Measurements from ENCODE around the gene SMIM23.

SMIM23 gene

DNA sequence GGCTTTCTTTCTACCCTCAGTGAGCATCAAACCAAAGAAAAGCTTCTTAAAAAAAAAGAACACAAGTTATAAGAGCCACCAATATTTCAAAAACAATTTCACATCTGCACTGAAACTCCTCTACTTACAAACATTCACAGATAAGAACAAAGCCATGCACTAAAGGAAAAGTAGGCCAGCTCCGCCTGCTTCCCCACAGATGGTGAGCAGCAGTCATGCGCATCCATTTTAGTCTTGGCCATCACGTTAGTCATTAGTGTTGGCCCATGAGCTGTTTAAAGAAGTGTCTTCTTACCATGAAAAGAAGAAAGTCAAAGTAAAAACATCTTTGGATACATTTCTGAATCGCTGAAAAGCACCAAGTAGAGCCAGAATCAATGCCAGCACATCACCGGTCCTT is 40.0 kb upstream of the SMIM23 start:
- H3K9me3 ChIP-seq (ENCODE audit: insufficient read depth, low read length), result no peaks in the 10 kb centered on the region
- no peaks in the 10 kb centered on the region for H3K27me3 ChIP-seq (ENCODE audit: insufficient read depth, insufficient read length)
- no peak overlapping the region for H3K9ac ChIP-seq (ENCODE audit: insufficient read length, low read depth)
- no peaks in the 10 kb centered on the region for H3K36me3 ChIP-seq (ENCODE audit: insufficient read depth, insufficient read length, low read length)
- H3K4me3 ChIP-seq (ENCODE audit: insufficient read length, low read depth), result no peak overlapping the region
- peaks cover 4% of the 10 kb centered on the region for H3K4me1 ChIP-seq (ENCODE audit: insufficient read depth, insufficient read length)
- DNase-seq (ENCODE audit: low read depth, low spot score), result no peak
- no peak for TF ChIP-seq SUZ12 (IDR thresholded peaks at IDR 0.05; ENCODE audit: extremely low read depth, insufficient read depth, insufficient read length)
- TF ChIP-seq YY1 (IDR thresholded peaks at IDR 0.05; ENCODE audit: insufficient read depth, insufficient read length), result no peak
- TF ChIP-seq ZNF274 (IDR thresholded peaks at IDR 0.05; ENCODE audit: low read depth, low read length), result no peak

DNA sequence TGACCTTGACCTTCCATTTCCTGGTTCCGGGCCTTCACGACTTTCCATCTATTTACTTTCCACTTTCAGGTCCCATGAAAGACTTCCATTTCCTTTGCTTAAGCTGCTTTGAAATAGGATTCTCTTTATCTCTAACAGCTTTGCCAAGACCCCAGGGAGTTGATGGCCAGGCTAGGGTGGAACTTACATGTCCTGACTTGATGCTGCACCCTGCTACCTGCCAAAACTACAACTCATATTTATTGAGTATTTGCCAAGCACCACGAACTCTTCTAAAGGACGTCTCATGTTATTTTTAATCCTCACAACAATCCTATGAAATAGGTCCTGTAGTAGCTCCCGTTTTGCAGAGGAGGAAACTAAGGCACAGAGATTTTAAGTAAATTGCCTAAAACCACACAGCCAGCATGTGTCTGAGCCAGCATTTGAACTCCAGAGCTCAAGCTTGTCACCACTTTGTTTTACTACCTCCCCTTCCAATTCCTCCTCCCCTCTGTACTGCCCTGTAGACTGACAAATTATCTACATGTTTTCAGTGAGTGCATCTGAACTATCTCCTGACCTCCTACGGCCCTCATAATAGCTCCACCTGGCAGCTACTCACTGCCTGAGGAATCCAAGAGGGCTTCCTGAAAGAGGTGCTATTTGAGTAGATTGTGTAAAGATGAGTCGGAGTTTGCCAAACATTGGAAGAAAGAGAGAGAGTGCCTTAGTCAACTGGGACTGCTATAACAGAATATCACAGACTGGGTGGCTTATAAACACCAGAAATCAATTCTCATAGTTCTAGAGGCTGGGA is 38.4 kb upstream of the SMIM23 start:
- H3K36me3 ChIP-seq (ENCODE audit: insufficient read depth, insufficient read length, low read length), result no peaks in the 10 kb centered on the region
- TF ChIP-seq SUZ12 (IDR thresholded peaks at IDR 0.05; ENCODE audit: extremely low read depth, insufficient read depth, insufficient read length) (no peak), YY1 (IDR thresholded peaks at IDR 0.05; ENCODE audit: insufficient read depth, insufficient read length) (no peak), ZNF274 (IDR thresholded peaks at IDR 0.05; ENCODE audit: low read depth, low read length) (no peak)
- peaks cover 4% of the 10 kb centered on the region for H3K4me1 ChIP-seq (ENCODE audit: insufficient read depth, insufficient read length)
- no peaks in the 10 kb centered on the region for H3K27me3 ChIP-seq (ENCODE audit: insufficient read depth, insufficient read length)
- no peak overlapping the region for H3K9ac ChIP-seq (ENCODE audit: insufficient read length, low read depth)
- no peak for DNase-seq (ENCODE audit: low read depth, low spot score)
- H3K4me3 ChIP-seq (ENCODE audit: insufficient read length, low read depth), result no peak overlapping the region
- no peaks in the 10 kb centered on the region for H3K9me3 ChIP-seq (ENCODE audit: insufficient read depth, low read length)

DNA sequence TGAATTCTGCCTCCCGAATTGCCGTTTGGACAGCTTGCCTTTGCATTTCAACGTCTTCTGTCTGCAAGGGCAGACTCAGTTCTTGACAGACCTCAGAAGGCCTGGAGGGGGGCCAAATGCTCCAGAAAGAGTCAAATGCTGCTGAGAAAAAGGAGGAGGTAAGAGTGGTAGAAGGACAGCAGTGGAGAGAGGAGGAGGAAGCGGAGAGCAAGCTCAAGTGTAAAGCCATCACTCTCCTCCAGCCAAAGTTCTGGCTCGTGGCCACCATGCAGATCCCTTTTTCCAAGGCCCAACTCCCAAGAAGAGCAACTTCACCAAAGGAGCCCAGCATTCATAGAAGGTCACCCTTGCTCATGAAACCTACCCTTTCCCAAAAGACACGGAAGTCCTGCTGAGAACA is 36.9 kb upstream of the SMIM23 start:
- Histone ChIP-seq H3K4me3 (ENCODE audit: insufficient read length, low read depth) (no peak overlapping the region), H3K27me3 (ENCODE audit: insufficient read depth, insufficient read length) (no peaks in the 10 kb centered on the region)
- DNase-seq (ENCODE audit: low read depth, low spot score), result no peak

DNA sequence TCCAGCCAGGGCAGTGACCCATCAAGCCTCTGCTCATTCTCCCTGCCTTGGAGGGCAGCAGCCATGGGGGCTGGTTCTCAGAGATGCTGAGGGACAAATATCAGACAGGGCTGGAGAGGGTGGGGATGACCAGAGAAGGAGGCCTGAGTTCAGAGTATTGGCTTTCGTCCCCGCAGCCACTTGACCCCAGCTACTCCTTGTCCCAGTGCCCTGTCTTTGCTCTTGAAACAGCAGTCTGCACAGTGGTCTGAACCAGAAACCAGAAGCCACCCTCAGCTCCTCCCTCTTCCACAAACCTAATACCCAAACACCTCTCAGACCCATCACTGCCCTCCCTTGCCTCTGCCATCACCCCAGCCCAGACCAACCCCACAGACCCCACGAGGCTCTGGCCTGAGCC is 36.3 kb upstream of the SMIM23 start:
- TF ChIP-seq SUZ12 (IDR thresholded peaks at IDR 0.05; ENCODE audit: extremely low read depth, insufficient read depth, insufficient read length) (no peak), YY1 (IDR thresholded peaks at IDR 0.05; ENCODE audit: insufficient read depth, insufficient read length) (no peak), ZNF274 (IDR thresholded peaks at IDR 0.05; ENCODE audit: low read depth, low read length) (no peak)
- no peaks in the 10 kb centered on the region for H3K36me3 ChIP-seq (ENCODE audit: insufficient read depth, insufficient read length, low read length)
- H3K4me1 ChIP-seq (ENCODE audit: insufficient read depth, insufficient read length), result peaks cover 4% of the 10 kb centered on the region
- no peak for DNase-seq (ENCODE audit: low read depth, low spot score)
- H3K9ac ChIP-seq (ENCODE audit: insufficient read length, low read depth), result no peak overlapping the region
- H3K4me3 ChIP-seq (ENCODE audit: insufficient read length, low read depth), result no peak overlapping the region
- no peaks in the 10 kb centered on the region for H3K27me3 ChIP-seq (ENCODE audit: insufficient read depth, insufficient read length)
- H3K9me3 ChIP-seq (ENCODE audit: insufficient read depth, low read length), result no peaks in the 10 kb centered on the region

More for the DNA sequence above, 36.9 kb upstream of the SMIM23 start:
- TF ChIP-seq ZNF274 (IDR thresholded peaks at IDR 0.05; ENCODE audit: low read depth, low read length) (no peak), SUZ12 (IDR thresholded peaks at IDR 0.05; ENCODE audit: extremely low read depth, insufficient read depth, insufficient read length) (no peak), YY1 (IDR thresholded peaks at IDR 0.05; ENCODE audit: insufficient read depth, insufficient read length) (no peak)
- Histone ChIP-seq H3K4me1 (ENCODE audit: insufficient read depth, insufficient read length) (peaks cover 4% of the 10 kb centered on the region), H3K9ac (ENCODE audit: insufficient read length, low read depth) (no peak overlapping the region), H3K9me3 (ENCODE audit: insufficient read depth, low read length) (no peaks in the 10 kb centered on the region), H3K36me3 (ENCODE audit: insufficient read depth, insufficient read length, low read length) (no peaks in the 10 kb centered on the region)

DNA sequence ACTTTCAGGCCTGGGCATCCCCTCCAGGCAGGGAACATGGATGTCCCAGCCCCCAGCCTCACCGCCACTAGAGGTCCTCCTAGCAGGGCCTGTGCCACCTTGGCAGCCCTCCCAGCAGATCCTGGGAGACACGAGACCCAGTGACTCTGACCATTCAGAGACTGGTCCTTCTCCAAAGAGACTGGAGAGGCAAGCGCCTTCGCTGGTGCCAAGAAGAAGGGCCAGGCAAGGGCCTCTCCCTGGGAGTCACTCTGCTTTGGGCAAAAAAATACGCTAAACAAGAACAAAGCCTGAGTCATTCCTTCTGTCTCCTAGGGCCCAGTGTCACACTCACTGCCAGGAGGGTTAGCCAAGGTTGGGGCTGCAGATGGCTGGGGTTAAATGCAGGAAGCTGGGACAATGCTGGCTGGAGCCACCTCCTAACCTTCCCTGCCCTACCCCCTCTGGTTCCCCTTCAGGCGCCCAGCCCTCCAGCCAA is 35.3 kb upstream of the SMIM23 start:
- H3K4me3 ChIP-seq (ENCODE audit: insufficient read length, low read depth), result no peak overlapping the region
- no peaks in the 10 kb centered on the region for H3K27me3 ChIP-seq (ENCODE audit: insufficient read depth, insufficient read length)
- H3K9ac ChIP-seq (ENCODE audit: insufficient read length, low read depth), result no peak overlapping the region
- H3K4me1 ChIP-seq (ENCODE audit: insufficient read depth, insufficient read length), result peaks cover 4% of the 10 kb centered on the region
- no peak for DNase-seq (ENCODE audit: low read depth, low spot score)
- H3K9me3 ChIP-seq (ENCODE audit: insufficient read depth, low read length), result no peaks in the 10 kb centered on the region
- no peaks in the 10 kb centered on the region for H3K36me3 ChIP-seq (ENCODE audit: insufficient read depth, insufficient read length, low read length)
- TF ChIP-seq YY1 (IDR thresholded peaks at IDR 0.05; ENCODE audit: insufficient read depth, insufficient read length), result no peak
- no peak for TF ChIP-seq SUZ12 (IDR thresholded peaks at IDR 0.05; ENCODE audit: extremely low read depth, insufficient read depth, insufficient read length)
- no peak for TF ChIP-seq ZNF274 (IDR thresholded peaks at IDR 0.05; ENCODE audit: low read depth, low read length)

DNA sequence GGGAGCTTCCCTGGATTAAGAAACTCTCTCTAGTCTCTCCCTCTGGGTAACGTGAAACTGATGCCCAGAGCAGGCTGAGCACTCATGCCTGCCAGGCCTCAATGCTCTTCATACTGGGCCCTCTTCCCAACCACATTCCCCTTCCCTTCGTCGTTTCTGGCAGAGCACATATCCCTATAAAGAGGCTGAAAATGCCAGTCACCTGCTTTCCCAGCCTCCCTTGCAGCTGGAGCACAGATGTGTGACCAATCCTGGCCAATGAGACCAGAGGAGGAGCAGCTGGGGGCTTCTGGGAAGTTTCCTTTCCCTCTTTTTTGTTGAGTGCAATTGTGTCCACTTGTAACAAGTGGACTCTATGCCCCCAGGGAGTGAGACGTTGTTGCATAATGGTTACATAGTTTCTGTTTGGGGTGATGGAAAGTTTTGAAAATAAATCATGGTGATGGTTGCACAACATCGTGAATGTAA is 30.2 kb upstream of the SMIM23 start:
- no peaks in the 10 kb centered on the region; the same call in 1 of the 2 replicates for H3K9me3 ChIP-seq (ENCODE audit: insufficient read depth, low read length)
- DNase-seq (ENCODE audit: low read depth, low spot score), result no peak
- H3K27me3 ChIP-seq (ENCODE audit: insufficient read depth, insufficient read length), result no peaks in the 10 kb centered on the region
- TF ChIP-seq ZNF274 (IDR thresholded peaks at IDR 0.05; ENCODE audit: low read depth, low read length), result no peak
- TF ChIP-seq YY1 (IDR thresholded peaks at IDR 0.05; ENCODE audit: insufficient read depth, insufficient read length), result no peak
- TF ChIP-seq SUZ12 (IDR thresholded peaks at IDR 0.05; ENCODE audit: extremely low read depth, insufficient read depth, insufficient read length), result no peak
- peaks cover 3% of the 10 kb centered on the region for H3K4me1 ChIP-seq (ENCODE audit: insufficient read depth, insufficient read length)
- H3K9ac ChIP-seq (ENCODE audit: insufficient read length, low read depth), result no peak overlapping the region
- no peaks in the 10 kb centered on the region for H3K36me3 ChIP-seq (ENCODE audit: insufficient read depth, insufficient read length, low read length)
- H3K4me3 ChIP-seq (ENCODE audit: insufficient read length, low read depth), result no peak overlapping the region

DNA sequence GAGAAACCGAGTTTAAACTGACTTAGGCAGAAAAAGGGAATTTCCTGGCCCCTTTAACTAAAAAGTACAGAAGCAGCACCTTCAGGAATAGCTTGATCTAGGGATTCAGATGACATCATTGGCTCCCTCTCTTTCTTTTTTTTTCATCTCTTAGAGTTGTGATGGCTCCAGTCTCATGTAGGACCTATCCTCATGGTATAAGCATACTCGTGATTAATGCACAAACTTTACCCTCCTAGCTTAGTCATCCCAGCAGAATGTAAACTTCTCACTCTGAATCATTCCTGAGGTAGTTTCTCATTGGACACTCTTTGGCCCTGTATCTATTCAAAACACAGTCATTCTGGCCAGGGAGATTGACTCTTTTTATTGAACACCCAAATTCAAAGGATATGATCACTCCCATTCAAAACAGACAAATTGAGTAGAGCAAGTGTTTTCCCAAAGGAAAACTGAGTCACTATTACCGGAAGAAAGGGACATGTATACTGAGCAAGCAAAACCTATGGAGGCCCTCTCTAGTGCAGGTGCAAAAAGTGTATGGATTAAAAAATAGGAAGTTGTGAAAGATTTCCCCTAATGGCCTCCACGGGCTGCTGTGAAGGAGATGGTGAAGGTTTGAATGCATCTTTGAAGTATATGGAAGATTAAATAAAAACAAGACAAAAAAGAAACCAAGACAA is 27.6 kb upstream of the SMIM23 start:
- Histone ChIP-seq H3K36me3 (ENCODE audit: insufficient read depth, insufficient read length, low read length) (no peaks in the 10 kb centered on the region), H3K4me3 (ENCODE audit: insufficient read length, low read depth) (no peak overlapping the region), H3K4me1 (ENCODE audit: insufficient read depth, insufficient read length) (no peaks in the 10 kb centered on the region), H3K9me3 (ENCODE audit: insufficient read depth, low read length) (no peaks in the 10 kb centered on the region; the same call in 1 of the 2 replicates), H3K9ac (ENCODE audit: insufficient read length, low read depth) (no peak overlapping the region), H3K27me3 (ENCODE audit: insufficient read depth, insufficient read length) (no peaks in the 10 kb centered on the region)
- no peak for DNase-seq (ENCODE audit: low read depth, low spot score)
- no peak for TF ChIP-seq YY1 (IDR thresholded peaks at IDR 0.05; ENCODE audit: insufficient read depth, insufficient read length)
- no peak for TF ChIP-seq ZNF274 (IDR thresholded peaks at IDR 0.05; ENCODE audit: low read depth, low read length)
- TF ChIP-seq SUZ12 (IDR thresholded peaks at IDR 0.05; ENCODE audit: extremely low read depth, insufficient read depth, insufficient read length), result no peak

All from NT2/D1 (cell line).